ENCODE results near the gene MAN1A2.

- no peak for TF ChIP-seq CTCF (IDR thresholded peaks at IDR 0.05; ENCODE audit: borderline replicate concordance, extremely low read depth, low read length, poor library complexity, severe bottlenecking)
- TF ChIP-seq EZH2 (IDR thresholded peaks at IDR 0.05; ENCODE audit: borderline replicate concordance, low read depth, low read length, severe bottlenecking): no peak
Measured at GRCh38 chr1:117363571-117364048, 3.6 kb upstream of the MAN1A2 start.

All from DND-41 (cell line).